GM19328 (cell line): ENCODE measurements around the gene DEPP1.

Experiments
- ATAC-seq: cut with Tn5 transposase; IDR thresholded peaks from one replicate; pipeline ENCODE4 v1.9.1; 2021; ENCODE audit warnings: mild to moderate bottlenecking, moderate library complexity; ENCODE audit not compliant: unreplicated experiment

Gene DEPP1

GRCh38 chr10:44968091-44968490 lies 10.5 kb downstream of the DEPP1 start:
- no peak for ATAC-seq

GRCh38 chr10:44967616-44968015 lies 11.0 kb downstream of the DEPP1 start:
- ATAC-seq = no peak

GRCh38 chr10:44966816-44967509 lies 11.6 kb downstream of the DEPP1 start:
- no peak for ATAC-seq

GRCh38 chr10:44966129-44966815 lies 12.3 kb downstream of the DEPP1 start:
- ATAC-seq = peak; percentile 30

- ATAC-seq = peak; percentile 26
Observed at GRCh38 chr10:44965651-44966097, 12.9 kb downstream of the DEPP1 start.

GRCh38 chr10:44965104-44965503 lies 13.5 kb downstream of the DEPP1 start:
- ATAC-seq = no peak

- no peak for ATAC-seq
Observed at GRCh38 chr10:44963772-44964633, 14.6 kb downstream of the DEPP1 start.

GRCh38 chr10:44962870-44963738 lies 15.5 kb downstream of the DEPP1 start:
- ATAC-seq = no peak

- ATAC-seq = no peak
Observed at GRCh38 chr10:44961931-44962750, 16.5 kb downstream of the DEPP1 start.

- no peak for ATAC-seq
Observed at GRCh38 chr10:44961230-44961571, 17.4 kb downstream of the DEPP1 start.

- no peak for ATAC-seq
Observed at GRCh38 chr10:44960482-44961229, 18.0 kb downstream of the DEPP1 start.

GRCh38 chr10:44960088-44960460 lies 18.5 kb downstream of the DEPP1 start:
- ATAC-seq = no peak

- ATAC-seq = peak; percentile 98
Observed at GRCh38 chr10:44959247-44960087, 19.1 kb downstream of the DEPP1 start, which contains the start of gene RASSF4. RASSF4 (plus strand) TSS chr10:44959802; CDS start chr10:44970203, 10,401 bp downstream.

- ATAC-seq = no peak
Observed at GRCh38 chr10:44958898-44959246, 19.7 kb downstream of the DEPP1 start.

GRCh38 chr10:44958196-44958897 lies 20.3 kb downstream of the DEPP1 start:
- ATAC-seq = no peak

GRCh38 chr10:44956717-44957706 lies 21.6 kb downstream of the DEPP1 start:
- no peak for ATAC-seq
